ENCODE measurements around the gene CD300A.

CD300A gene

DNA sequence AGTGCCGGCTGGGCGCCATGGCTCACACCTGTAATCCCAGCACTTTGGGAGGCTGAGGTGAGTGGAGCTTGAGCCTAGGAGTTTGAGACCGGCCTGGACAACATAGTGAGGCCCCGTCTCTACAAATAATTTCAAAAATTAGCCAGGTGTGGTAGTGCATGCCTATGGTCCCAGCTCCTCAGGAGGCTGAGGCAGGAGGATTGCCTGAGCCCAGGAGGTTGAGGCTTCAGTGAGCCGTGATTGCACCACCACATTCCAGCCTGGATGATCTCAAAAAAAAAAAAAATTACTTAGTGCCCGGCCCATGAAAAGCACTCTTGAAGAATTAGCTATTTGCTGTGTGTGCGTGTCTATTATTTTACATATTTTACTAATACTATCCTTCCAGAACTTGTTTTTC, 24.9 kb upstream of the CD300A start:
- no peak for DNase-seq

DNA sequence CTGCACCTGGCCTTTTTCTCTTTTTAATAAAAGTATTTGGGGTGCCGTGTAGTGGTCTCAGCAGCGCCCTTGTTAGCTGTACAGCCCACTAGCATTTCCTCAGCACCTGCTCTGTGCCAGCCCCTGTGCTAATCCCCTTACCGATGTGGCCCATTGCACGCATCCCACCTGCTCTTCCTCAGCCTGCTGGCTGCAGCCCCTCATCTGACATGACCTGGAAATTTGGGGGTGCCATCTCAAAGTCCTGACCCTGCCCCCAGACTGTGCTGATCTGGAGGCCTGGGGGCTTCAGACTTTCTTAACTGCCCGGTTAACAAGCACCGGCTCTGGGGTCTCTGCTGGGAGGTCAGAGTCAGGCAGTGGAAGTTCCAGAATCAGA, 24.2 kb upstream of the CD300A start:
- no peak for DNase-seq

DNA sequence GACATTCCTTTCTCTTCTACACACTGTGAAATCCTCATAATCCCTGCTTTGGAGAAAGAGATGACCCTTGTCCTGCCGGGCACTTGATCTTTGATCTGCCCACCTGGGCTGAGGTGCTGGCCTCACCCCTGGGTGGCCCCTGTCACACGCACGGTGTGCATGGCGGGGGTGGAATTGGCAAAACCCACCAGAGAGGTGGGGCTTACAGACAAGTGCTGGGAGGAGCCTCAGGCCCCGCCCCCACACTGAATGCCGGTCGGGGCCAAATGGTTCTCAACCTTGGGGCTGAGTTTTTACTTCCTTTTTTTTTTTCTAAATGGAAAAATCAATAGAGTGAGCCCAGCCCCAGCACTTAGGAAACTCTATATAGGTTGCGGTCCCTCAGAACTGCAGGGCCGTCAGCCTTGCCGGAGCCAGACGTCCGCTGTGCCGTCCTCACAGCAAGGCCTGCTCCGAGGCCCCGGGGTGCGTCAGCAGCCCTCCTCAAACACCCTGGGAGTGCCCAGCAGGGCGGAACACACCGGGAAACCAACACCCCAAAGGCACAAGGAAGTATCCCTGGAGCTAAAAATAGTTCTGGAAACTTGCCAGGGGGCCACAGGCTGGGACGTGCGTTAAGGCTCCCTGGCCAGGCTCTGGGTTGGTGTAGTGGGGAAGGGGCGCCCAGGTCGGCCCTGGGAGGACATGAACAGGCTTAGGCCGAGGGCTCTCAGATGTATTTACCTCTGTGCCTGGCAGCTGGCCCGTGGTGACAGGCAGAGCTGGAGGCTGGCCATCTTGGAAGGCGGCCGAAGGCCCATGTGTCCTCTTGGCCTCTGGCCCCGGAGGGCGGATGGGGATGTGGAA, 23.5 kb upstream of the CD300A start:
- DNase-seq = peak; percentile 71 to 77 (median 74)

DNA sequence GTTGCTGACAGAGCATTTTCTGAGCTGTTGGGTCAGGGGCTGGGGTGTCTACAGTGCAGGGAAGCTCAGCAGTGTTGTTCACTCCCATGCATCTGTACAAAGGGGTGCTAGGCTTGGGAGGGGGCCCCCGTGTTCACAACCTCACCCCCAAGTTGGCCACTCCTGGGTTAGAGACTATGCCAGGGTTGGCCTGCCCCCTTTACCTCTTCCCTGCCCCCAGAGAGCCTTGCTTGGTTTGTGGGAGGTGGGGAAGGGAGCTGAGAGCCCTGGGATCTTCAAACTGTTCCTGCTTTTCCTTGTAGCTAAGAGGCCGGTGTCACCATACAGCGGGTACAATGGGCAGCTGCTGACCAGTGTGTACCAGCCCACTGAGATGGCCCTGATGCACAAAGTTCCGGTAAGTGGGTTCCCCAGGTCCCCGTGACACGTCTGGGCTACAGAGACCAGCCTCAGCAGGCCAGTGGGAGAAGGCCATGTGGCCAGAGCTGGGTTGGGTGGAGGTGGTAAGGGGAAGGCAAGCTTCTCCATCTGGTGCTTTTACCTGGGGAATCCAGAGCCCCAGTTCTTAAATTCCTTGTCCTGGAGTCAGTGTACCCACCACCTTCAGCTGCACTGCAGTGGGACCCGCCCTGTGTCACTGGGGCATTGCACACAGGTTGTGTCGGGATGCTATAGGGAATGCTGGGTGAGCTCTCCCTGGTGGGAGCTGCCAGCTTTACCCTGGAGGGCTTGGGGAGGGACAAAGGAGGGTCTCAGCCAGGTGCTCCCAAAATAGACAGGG, 22.7 kb upstream of the CD300A start:
- no peak for DNase-seq

DNA sequence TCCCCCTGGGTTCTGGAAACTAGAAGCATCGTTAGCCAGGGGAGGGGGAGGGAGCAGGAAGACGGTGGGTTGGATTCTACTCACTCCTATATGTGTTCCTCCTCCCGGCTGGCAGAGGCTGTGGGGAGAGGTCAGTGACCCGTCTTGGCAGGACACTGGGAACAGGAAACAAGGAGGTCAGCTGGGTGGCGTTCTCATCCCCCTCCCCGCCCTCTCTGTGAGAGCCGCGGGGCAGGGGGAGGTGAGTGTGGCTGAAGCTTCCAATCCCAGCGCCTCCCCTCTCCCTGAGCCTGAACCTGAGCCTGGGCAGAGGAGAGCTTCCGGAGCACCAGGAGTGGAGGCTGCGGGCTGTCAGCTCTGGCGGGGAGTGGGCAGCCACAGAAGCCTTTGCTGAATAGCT, 22.0 kb upstream of the CD300A start:
- DNase-seq = no peak

DNA sequence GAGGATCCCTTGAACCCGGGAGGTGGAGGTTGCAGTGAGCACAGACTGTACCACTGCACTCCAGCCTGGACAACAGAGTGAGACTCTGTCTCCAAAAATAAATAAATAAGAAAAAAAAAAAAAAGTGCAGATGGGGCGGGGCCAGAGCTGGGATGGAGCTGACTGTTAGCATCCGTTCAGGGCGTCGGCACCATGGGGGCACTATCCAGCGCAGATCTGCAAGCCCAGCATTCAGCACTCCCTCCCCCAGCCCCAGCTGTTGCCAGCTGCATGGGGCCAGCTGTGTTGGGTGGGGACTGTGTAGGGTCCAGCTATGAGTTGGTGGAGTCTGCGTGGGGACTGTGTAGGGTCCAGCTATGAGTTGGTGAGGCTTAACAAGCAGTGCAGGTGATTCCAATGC, 21.3 kb upstream of the CD300A start:
- DNase-seq = no peak

DNA sequence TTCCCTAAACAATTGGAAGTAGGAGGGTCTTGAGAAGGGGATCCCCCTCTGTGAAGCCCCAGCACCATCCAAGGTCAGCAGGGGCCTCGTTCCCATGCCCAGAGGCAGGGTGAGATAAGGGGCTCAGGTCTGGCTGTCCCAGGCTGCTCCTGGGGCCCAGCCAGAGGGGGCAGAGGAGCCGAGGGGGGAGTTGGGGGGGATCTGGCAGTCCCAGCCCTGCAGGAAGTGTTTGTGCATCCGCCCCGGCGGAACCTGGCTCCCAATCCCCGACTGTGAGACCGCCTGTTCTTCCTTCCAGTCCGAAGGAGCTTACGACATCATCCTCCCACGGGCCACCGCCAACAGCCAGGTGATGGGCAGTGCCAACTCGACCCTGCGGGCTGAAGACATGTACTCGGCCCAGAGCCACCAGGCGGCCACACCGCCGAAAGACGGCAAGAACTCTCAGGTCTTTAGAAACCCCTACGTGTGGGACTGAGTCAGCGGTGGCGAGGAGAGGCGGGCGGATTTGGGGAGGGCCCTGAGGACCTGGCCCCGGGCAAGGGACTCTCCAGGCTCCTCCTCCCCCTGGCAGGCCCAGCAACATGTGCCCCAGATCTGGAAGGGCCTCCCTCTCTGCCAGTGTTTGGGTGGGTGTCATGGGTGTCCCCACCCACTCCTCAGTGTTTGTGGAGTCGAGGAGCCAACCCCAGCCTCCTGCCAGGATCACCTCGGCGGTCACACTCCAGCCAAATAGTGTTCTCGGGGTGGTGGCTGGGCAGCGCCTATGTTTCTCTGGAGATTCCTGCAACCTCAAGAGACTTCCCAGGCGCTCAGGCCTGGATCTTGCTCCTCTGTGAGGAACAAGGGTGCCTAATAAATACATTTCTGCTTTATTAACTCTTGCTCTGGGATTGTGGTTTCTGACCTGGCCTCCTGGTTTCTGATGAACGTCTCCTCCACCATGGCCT, 19.6 kb upstream of the CD300A start:
- DNase-seq = no peak

DNA sequence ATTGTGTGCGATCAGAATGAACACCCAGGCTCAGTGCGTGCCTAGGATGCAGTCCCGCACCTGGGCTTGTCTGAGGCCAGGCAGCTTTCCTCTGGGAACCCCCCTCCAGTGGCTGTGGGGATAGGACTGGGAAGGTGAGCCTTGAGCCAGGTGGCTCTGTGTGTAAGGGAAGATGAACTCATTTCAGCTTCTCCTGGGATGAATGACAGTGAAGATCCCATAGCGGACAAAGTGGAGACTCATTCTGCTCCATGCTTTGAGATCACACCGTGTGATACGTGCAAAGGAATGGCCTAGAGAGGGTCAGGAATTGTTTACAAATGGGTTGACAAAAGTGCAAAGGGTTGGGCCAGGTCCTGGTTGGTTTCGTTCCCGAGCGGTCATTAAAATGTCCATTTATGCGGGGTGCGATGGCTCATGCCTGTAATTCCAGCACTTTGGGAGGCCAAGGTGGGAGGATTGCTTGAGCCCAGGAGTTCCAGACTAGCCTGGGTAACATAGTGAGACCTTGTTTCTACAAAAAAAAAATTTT, 18.7 kb upstream of the CD300A start:
- DNase-seq = no peak

DNA sequence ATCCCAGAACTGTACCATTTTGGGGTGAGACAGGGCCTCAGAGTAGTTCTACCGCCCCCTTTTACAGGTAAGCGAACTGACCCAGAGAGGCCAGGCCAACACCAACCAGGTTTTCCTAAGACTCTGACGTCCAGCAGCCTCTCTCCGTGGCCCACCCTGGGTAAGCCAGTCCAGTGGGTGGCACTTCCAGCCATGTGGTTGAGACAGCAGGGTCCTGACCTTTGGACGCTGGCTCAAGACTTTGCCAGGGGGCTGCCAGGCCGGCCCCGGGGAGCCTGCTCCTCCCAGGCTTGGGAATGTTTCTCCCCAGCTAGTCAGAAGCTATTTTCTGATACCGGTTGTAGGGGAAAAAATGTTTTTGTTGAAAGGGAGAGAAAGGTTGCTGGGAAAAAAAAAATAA, 17.7 kb upstream of the CD300A start:
- DNase-seq = no peak

DNA sequence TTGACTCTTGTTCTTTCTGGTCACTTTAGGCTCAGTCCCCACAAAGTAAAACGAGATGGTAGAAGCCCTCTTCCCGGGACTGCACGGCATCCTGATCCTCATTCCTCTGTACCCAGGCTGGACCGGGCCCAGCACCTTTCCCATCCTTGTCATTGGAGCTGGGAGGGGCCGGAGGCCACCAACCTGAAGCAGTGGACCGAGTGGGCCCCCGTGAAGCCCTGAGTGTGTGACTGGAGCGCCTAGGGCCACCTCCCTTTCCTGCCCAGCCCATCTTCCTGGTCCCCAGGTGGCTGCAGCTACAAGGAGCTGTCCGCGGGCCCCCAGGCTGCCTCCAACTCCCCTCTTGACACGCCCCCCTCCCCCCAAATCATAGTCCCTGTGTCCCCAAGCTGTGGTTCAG, 17.1 kb upstream of the CD300A start:
- no peak for DNase-seq

DNA sequence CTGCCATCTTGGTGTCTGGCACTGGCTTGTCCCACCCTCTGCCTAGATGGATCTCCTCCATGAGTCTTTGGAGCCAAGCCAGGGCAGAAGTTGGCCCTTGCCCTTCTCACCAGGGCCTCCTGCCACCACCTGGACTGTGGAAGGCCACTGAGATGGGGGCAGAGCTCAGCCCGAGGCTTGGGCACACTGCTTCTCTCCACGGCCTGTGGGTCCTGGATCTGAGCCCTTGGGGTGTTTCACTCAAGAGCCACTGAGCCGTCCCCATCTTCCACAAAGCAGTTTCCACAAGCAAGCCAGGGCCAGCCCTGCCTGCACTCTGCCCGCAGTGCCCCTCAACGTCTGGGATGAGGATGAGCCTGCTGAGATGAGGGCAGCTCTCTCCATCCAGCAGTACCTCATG, 16.7 kb upstream of the CD300A start:
- DNase-seq = no peak

DNA sequence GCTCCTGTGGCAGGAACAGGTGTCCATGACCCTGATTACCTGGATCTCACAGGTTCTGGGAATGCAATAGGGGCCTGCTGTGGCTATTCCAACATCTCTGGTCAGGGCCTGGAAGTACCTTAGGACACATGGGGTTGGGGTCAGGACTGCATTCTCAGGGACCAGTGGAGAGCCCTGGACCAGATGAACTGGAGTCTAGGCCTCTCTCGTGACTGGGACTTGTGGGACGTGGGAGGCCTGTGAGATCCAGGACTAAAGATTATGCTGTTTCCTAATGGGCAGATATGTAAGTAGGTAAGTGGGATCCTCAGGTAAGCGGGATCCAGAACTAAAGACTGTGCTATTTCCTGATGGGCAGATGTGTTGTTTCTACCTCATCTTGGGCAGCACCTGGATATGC, 16.2 kb upstream of the CD300A start:
- DNase-seq = no peak

DNA sequence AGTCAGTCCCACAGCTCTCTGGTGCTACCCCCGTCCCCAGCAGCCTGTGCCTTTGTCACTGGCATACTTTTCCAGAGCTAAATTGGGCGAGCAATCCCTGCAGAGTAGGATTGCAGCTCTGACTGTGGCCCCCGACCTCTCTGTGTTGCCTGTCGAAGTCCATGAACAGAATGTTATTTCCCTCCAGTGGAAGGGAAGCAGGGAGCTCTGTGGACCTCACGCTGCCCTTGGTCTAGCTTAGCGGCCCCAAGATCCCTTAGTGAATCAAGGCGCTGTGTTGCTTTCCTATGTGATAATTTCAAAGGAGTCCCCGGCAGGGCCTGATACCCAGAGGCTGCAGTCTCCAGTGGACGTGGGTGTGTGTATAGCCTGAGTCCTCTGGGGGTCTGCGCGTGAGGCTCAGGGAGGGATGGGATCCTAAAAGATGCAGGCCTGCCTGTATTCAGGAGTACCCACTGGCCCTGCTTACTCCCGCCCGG, 15.5 kb upstream of the CD300A start:
- no peak for DNase-seq

DNA sequence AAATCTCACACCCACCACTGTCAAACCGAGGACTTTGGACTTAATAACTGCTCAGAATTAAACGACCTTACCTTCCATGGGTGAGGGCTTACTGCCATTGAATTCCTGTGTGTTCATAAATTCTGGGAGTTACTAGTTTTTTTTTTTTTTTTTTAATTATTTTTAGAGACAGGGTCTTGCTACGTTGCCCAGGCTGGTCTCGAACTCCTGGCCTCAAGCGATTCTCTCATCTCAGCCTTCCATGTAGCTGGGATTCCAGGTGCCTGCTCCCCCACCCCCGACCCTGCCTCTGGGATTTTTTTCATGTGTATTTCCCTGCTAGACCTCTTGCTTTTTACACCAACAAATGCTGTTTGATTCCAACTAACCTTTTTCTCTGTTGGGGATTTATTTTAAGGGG, 14.9 kb upstream of the CD300A start:
- DNase-seq = no peak

DNA sequence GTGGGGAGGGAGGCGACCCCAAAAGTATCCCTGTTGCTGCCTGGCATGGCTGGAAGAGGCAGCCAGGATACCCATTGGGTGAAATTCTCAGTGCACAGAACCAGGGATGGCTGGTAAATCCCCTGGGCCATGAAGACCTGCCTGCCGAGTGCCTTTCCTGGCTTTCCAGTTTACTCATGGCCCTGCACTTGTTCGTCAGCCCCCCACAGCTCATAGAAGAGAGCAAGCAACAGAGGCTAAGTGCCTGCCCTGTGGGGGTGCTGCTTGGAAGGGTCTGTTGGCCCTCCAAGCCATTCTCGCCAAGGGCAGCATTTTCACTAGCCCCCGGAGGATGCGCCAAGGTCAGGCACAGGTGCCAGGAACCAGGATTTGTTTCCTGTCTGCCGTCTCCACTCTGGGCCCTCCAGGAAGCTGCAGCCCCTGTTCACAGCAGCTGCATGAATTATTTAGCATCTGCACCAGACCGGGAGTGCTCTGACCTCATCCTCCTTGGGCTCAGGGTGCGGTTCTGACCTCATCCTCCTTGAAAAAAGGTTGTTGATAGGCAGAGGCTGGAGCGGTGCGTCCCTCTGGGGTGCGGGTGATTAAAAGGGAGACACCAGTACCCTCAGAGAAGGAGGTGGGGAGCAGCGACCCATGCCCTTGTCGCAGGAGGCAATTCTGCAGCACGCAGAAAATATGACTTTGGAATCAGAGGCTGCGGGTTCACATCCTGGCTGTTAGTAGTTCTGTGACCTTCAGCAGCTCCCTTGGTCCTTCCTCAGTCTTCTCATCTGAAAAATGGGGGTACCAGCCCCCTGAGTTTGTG, 14.2 kb upstream of the CD300A start:
- peak; percentile 45 to 69 (median 51) for DNase-seq

DNA sequence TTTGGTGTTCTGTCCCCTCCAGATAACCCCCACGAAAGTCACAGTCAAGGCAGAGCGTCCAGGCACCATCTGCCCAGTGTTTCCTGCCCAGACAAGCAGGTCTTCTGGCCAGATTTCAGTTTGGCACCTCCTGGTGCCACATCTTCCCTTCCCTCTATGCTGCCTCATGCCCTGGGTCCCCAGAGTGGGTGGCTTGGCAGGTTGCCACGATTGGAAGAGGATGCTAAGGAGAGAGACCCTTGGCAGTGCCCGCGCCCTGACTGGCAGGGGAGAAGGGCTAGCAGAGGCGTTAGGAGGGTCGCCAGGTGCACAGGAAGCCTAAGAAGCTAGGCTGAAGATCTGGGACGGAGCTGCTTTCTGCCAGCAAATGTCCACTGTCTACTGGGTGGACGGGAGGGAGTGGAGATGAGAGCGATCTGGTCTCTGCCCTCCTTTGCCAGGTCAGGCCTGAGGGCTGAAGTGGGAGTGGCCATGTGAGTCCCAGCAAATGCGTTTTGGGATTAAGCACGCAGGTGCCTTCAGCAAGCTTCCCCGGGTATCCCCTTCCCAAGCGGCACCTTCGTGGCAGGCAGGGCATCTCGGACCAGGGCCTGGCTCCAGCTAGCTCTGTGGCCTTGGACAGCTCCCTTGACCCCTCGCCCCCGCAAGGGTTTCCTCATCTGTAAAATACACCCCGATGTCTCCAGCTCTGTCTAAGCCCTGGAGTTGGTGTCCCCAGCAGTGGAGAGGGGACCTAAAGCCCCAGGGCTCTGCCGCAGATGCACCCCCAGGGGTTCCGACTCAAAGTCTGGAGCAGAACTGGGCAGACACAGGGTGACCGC, 13.4 kb upstream of the CD300A start:
- peak in 2 of 3 experiments; percentile 34 to 59 for DNase-seq

DNA sequence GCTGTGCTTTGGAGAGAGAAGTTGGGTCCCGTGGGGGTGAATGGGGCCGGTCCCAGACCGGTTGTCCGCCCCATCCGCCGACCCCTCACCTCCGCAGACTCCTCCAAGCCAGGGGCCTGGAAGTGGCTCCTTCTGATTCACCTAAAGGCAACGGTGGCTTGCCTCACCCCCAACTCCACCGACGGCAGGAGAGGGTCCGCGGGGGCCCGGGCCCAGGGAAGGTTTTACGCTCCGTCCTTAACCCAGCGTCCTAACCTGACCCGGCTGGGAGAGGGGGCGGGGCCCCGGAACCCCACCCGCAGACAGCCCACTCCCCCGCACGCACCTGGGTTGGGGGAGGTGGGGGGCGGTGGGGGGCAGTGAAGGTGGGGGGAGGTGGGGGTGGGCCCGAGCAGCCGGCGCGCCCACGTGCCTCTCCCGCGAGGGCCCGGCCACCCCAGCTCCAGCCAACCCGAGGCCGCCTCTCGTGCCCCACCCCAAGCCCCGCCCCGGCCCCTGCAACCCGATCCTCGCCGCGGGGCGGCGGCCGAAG, 12.7 kb upstream of the CD300A start:
- peak in 1 of 3 experiments; percentile 89 for DNase-seq

DNA sequence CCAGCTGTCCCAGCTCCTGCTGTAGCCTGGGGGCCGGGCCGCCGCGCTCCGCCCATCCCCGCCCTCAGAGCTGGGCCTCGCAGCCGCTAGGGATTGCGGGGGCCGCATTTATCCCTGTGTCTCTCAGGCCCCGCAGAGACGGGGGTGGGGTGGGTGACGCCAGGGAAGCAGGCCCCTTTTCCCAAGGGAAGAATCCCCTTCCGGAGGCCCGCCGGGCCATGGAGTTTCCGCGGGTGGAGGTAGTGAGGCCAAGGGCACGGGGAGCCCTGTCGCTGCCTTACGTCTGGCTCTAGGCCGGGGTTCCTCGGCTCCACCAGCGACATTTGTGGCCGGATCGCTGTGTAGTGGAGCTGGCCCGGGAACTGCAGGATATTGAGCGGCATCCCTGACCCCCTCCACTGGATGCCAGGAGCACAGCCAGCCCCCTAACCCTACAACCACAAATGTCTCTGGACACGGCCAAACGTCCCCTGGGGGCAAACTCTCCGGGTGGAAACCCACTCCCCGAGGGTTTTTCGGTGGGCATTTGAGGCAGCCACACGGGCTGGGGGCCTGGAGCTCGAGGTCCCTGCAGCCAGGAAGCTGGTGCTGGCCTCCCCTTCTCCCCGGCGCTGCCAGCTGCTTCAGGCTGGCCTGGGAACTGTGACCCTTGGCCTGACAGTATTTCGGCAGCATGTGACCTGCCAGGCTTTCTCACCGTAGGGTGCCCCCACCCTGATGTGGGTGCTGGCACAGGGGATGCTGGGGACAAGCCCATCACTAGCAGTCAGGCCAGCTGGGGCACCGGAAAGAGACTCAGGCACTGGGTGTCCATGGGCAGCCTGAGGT, 12.0 kb upstream of the CD300A start:
- peak in 2 of 3 experiments; percentile 86 to 90 for DNase-seq

DNA sequence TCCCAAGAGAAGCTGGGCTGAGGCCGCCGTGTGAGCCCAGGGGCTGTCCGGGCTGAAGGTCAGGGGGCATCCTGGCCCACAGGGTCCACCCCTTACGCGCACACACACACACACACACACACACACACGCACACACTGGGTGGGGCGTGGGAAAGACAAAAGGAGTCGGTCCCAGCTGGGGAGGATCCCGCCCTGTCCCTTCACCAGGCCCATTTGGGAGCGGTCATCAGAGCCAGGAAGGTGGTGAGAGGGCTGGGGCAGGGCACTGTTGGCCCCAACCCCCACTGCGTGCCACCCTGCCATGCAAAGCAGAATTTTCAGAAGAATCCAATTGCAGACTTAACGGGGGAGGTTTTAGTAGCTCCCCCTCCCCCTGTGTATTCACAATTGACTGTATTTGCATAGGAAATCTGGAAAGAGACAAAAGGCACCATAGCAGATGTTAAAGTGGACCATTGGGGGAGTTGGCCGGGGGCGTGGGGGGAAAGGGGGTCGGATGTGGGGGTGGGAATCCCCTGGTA, 11.3 kb upstream of the CD300A start:
- peak in 2 of 3 experiments; percentile 11 to 20 for DNase-seq

Measured in NCI-H1417 (cell line).